NCI-H1048 (cell line): Measurements from ENCODE around the gene GLT8D2.

Experiments used
- DNase-seq: peaks from one replicate; lab custom pipeline; 2025; lab: John Stamatoyannopoulos, UW

GLT8D2 gene, protein sequence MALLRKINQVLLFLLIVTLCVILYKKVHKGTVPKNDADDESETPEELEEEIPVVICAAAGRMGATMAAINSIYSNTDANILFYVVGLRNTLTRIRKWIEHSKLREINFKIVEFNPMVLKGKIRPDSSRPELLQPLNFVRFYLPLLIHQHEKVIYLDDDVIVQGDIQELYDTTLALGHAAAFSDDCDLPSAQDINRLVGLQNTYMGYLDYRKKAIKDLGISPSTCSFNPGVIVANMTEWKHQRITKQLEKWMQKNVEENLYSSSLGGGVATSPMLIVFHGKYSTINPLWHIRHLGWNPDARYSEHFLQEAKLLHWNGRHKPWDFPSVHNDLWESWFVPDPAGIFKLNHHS

DNA sequence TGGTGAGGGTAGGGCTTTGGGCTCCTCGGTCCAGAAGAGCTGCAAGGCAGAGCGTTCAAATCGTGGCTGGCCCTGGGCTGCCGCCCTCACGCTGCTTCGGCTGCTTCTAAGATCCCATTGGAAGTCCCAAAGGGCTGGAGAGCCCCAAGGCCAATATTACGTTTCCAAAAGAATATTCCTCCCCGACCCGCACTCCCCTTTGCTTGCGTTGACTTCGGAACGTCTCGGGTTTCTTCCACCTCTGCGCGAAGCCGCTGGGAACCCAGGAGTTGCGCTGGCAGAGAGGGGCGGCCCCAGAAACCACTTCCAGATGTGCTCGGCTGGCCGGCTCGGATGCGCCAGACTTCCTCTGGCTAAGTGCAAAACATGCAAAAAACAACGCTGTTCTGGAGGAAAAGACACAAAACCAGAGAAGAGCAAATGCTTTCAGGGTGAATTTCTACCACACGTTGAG, at the start of gene GLT8D2:
Gene GLT8D2, minus strand, starts transcription at position 285 of the 454 bp plus-strand sequence. CDS start 30,539 bp downstream, outside the sequence.
- no peak for DNase-seq

GRCh38 chr12:104097954-104098353, 48.0 kb upstream of the GLT8D2 start:
- DNase-seq, result no peak

DNA sequence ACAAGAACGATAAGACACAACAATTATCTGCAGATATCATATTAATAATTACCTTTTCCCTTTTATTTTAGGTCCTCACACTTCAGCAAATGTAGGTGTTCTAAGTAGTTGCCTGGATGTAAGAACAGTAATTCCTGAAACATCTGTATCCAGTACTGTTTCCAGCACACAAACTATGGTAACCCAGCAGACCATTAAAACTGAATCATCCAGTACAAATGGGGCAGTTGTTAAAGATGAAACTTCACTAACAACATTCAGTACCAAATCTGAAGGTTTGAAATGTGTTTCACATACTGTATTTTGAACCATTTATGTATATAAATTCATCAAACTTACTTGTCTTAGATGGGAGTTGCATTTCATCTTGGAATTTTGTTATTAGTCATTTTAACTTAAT, 45.3 kb upstream of the GLT8D2 start:
- DNase-seq, result no peak

- no peak for DNase-seq
Measured at GRCh38 chr12:104094284-104094683, 44.3 kb upstream of the GLT8D2 start.

GRCh38 chr12:104091136-104091535, 41.1 kb upstream of the GLT8D2 start:
- DNase-seq, result no peak

- DNase-seq, result no peak
Measured at GRCh38 chr12:104090685-104091084, 40.7 kb upstream of the GLT8D2 start.

DNA sequence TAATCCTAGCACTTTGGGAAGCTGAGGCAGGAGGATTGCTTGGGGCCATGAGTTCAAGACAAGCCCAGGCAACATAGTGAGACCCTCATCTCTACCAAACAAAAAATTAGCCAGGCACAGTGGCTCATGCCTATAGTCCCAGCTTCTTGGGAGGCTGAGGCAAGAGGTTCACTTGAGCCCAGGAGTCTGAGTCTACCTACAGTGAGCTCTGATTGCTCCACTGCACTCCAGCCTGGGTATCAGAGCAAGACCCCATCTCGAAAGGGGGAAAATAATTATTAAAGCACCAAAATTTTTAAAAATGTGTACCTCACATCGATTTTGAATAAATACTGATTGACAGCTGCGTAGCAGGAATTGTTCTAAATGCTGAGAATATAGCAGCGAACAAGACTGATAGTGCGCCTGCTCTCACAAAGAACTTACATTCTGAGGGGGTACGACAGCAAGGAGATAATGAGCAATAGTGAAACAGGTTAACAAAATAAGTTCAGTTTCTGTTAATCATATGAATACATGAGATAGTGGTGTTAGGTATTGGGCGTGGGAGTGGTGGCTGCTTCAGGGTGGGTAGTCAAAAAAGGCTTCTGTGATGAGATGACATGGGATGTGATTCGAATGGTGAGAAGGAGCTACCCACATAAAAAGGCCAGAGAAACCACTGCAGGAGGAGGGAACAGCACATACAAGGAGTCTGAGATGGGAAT, 33.9 kb upstream of the GLT8D2 start:
- DNase-seq, result no peak

DNA sequence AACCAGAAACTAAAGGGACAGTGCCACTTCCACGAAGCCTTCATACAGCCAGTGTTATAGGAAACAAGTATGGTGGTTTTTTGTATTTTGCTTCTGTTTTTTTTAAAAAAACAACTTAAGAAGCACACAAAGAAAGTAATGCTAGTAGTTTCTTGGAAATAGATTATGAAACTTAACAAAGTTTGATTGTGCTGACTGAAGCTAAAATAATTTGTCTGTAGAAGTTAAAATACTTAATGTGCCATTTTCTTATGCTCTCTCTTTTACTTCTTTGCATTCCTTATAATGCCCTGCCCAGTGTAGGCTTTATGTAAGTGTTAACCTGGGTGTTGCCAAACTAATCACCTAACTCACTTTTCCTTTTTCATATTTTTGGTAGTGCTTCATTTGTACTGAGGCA, 30.8 kb upstream of the GLT8D2 start:
- no peak for DNase-seq

GRCh38 chr12:104079024-104079423, 29.0 kb upstream of the GLT8D2 start:
- DNase-seq, result no peak

DNA sequence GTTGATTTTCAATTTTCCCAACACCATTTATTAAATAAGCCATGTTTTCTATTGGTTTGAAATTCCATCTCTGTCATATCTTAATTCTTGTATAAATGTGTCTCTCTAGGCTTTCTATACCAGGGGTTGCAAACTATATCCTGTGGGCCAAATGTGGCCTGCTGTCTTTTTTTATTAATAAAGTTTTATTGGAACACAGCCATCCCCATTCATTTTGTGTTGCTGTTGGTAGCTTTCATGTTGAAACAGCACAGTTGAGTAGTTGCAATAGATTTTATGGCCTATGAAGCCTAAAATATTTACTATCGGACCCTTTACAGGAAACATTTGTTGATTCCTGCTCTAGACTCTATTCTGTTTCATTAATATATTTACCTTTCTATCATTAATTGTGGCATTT, 23.7 kb upstream of the GLT8D2 start:
- DNase-seq, result no peak

DNA sequence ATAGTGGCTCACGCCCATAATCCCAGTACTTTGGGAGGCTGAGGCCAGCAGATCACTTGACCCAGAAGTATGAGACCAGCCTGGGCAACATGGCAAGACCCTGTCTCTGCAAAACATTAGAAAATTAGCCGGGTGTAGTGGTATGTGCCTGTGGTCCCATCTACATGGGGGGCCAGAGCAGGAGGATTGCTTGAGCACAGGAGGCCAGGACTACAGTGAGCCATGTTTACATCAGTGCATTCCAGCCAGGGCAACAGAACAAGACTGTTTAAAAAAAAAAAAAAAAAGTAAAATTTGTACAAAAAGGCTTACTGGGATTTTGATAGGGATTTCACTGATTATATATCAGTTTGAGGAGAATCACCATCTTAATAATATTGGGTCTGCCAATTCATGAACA, 22.1 kb upstream of the GLT8D2 start:
- no peak for DNase-seq

DNA sequence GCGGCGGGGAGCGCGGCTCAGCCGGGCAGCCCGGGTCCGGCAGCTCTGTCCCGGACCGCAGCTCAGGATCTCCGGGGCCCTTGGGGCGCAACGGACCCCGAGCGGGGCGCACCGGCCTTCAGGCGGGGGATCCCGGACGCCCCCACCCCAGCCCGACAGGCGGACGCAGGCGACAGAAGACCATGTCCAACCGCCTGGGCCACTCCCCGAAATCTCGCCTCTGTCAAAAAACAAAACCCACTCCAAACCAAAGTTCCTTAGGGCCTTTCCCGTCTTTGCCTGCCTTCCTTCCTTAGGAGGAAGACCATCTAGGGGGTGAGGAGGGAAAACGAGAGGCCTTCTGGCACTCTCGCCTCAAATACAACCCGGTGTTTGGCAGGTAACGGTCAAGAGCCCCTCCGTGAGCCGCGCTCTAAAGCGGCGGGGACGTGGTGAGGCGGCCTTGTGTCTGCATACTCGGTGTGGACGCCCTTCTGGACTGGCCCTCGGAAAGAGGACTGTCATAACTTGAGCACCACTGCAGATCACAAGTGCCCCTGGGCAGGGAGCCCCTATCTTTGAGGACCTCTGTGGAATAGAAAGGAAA, 14.9 kb upstream of the GLT8D2 start:
- no peak for DNase-seq

DNA sequence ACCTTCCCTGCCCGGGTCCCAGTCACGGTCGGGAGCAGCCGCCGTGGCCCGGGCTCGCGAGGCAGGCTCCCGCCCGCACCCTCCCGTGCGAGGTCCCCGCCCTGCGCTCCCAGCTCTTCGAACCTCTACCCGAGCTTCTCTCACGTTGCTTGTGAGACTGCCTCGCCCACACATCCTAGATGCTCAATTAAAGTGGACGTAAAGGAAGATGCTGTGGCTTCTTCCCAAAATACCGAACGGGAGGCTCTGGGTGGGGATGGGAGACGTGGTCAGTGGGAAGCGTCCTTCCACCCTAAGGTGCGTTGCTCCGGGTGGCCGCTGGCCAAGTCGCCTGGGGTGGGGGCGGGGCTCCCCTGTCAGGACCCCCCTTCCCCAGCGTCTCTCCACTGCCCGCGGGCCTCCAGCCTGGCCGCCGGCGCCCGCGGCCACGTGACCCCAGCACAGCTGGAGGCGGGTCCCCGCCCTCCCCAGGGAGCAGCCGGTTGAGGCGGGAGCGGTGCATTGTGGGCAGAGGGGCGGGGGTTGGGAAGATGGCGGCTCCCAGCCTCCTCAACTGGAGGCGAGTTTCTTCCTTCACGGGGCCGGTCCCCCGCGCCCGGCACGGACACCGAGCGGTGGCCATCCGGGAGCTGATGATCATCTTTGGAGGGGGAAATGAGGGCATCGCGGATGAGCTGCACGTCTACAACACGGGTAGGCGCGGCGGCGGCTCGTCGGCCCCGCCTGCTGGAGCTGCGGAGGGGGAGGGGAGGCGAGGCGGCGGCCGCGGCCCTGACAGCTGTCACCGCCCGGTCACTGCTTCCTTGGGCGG, 14.2 kb upstream of the GLT8D2 start, which contains the start of gene HCFC2:
Gene HCFC2, plus strand, starts transcription at position 501 of the 811 bp plus-strand sequence. Its CDS starts 30 bp downstream, at position 531.
- peak; percentile 22 for DNase-seq

DNA sequence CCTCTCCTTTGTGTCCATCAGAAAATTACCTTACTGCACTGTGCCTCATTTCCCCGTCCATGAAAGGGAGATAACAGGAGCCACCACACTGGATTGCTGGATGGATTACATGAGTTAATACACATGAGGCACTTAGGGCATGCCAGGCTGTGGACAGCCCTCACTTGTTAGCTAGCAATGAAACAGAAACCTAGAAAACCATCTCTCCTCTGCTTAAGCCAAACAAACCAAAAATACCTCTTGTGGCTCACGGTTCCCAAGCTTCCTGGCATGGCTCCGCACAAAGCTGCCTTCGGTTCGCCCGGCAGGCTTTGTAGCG, 13.7 kb upstream of the GLT8D2 start:
- DNase-seq, result no peak

- no peak for DNase-seq
Measured at GRCh38 chr12:104060791-104061190, 10.8 kb upstream of the GLT8D2 start.

- DNase-seq, result no peak
Measured at GRCh38 chr12:104059963-104060362, 10.0 kb upstream of the GLT8D2 start.

- no peak for DNase-seq
Measured at GRCh38 chr12:104058802-104059201, 8.8 kb upstream of the GLT8D2 start.

GRCh38 chr12:104057771-104058197, 7.8 kb upstream of the GLT8D2 start:
- no peak for DNase-seq

DNA sequence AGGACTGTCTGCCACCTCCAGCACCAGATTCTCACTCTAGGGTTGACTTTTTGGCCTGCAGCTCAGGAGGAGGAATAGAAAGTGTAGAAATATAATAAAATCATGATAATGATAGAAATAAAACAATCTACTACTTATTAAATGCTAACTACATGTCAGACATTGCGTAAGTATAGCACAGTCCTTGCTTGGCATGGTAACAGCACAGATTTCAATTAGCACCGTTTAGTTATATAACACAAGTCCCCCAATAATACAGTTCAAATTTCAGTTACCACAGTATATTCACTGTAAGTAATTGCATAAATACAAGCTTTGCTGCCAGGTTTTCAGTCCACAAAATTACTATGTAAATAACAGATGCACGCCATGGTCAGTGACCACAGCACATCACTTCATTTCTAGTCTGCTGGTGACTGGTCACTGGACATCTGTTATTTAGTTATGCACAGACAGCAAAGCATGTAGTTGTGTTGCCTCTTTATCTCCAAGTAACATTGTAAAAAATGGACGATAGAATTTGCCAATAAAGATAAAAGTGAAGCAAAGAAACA, 6.5 kb upstream of the GLT8D2 start:
- no peak for DNase-seq

DNA sequence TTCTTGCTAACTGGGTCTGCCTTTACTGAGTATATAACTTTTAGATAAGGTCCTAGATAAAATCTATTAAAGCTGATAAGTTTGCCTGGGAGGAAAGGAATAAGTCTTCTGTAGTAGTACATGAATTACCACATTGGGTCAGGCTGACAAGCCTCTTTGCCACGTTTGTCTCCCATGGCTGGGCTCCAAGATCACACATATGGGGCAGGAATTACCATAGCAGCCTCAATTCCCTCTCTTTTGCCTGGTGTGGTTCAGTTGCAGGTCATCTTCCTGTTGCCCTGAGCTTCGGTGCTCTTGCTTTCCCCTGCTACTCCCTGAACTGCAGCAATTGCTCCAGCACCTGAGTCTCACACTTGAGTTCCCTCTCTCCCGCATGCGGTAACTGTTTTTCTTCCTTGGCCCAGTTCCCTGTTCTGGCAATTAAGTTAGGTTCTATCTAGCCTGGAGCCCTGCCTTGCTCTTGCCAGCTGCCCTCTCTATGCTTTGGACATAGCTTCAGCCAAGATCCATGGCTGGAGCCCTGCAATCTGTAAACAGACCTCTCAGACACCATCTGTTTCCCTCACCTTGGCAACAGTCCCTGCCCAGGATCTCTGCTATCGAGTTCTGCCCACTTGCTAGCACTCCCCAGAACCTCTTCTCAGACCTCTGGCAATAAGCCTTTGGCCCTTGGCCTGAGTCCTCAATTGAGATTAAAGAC, 5.8 kb upstream of the GLT8D2 start:
- DNase-seq, result no peak

DNA sequence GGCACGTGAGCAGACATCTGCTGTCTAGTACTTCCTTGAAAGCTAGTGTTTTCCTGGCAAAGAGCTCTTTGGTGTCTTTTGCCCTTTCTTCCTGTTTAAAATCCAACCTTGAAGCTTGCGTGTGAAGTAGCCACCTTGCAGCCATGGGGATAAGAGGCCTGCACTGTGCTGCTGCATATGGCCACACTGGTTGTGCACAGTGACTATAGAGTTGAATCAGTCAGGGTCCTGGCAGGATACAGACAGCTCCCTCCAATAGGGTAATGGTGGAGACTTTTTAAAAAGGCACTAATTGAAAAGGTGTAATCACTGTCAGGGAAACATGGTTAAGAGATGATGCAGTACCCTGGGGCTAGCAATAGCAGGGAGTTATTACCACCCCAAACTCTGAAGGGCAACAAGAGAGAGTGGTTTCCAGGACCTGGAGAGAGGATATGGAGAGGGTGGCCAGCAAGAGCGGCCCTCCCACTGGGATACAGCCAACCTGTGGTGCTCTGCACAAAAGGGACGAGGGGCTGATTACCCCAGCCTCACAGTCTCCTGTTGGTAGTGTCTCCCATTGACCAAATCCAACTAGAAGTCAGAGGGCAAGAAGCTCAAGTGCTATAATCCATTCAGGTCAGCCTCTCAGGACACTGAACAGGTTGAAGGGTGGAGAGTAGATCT, 4.8 kb upstream of the GLT8D2 start:
- no peak for DNase-seq
